Measurements from ENCODE around the gene DNM3. TPM values are rescaled to one million over a fixed set of nuclear protein-coding genes. Genes with fewer than 3 reads are reported as not detected.

The DNM3 gene
- total and polyA plus RNA-seq, 2 of the 8 experiments (the other 6 are each of a cell fraction or from before 2014, with no cell fraction given): 2.0 to 8.5 TPM

- FAIRE-seq (no peak), DNase-seq (ENCODE audit: low read depth in 1 of 2, low spot score in 2 of 2) (no peak)
- Histone ChIP-seq H3K23ac (ENCODE audit: insufficient read length) (no peak overlapping the region), H4K20me1 (replicated peaks in 1 of 2; ENCODE audit: control insufficient read depth in 1 of 2, insufficient read depth in 2 of 2, low read length in 2 of 2) (no peaks in the 10 kb centered on the region), H3K4ac (replicated peaks; ENCODE audit: insufficient read length, low read depth, low read length) (no peak overlapping the region), H4K5ac (ENCODE audit: insufficient read length, low read depth, low read length) (no peak overlapping the region), H3K79me2 (ENCODE audit: control insufficient read depth in 1 of 2, insufficient read depth in 2 of 2, low read length in 2 of 2) (no peaks in the 10 kb centered on the region), H4K8ac (ENCODE audit: extremely low read depth, insufficient read depth, low read length) (no peak overlapping the region), H3K23me2 (ENCODE audit: low read depth, low read length) (no peaks in the 10 kb centered on the region), H3K79me1 (ENCODE audit: low read depth, low read length) (no peaks in the 10 kb centered on the region), H3K4me3 (ENCODE audit: extremely low read depth in 1 of 4, insufficient read depth in 2 of 4, low read depth in 3 of 4, low read length in 4 of 4) (no peak overlapping the region), H3K9ac (replicated peaks in 1 of 4; ENCODE audit: extremely low read depth in 1 of 4, low read depth in 3 of 4, low read length in 3 of 4) (no peak overlapping the region), H2BK20ac (ENCODE audit: low read length) (no peak overlapping the region), H3K4me1 (replicated peaks in 1 of 4; ENCODE audit: control insufficient read depth in 3 of 4, insufficient read depth in 4 of 4, low read length in 3 of 4) (peaks cover 0 to 2% (median under 1%) of the 10 kb centered on the region in 4 experiments; a peak in 2 of 7 replicates), H2BK12ac (ENCODE audit: low read depth, low read length) (no peak overlapping the region), H3K27ac (ENCODE audit: low read depth, low read length) (no peak overlapping the region), H2BK15ac (ENCODE audit: low read length) (no peak overlapping the region), H3K27me3 (replicated peaks in 1 of 4; ENCODE audit: control insufficient read depth in 3 of 4, extremely low read depth in 1 of 4, insufficient read depth in 3 of 4, low read length in 3 of 4) (no peaks in the 10 kb centered on the region), H3K9me3 (ENCODE audit: insufficient read depth in 2 of 2, low read depth in 1 of 2, low read length in 1 of 2) (no peaks in the 10 kb centered on the region), H3K18ac (ENCODE audit: extremely low read depth, low read length) (no peak overlapping the region), H3K4me2 (ENCODE audit: insufficient read depth in 1 of 2, low read depth in 2 of 2, low read length in 2 of 2) (no peak overlapping the region), H3K36me3 (ENCODE audit: control insufficient read depth in 2 of 4, insufficient read depth in 4 of 4, low read length in 3 of 4) (no peaks in the 10 kb centered on the region), H2AK5ac (ENCODE audit: low read depth, low read length) (no peak overlapping the region), H4K91ac (replicated peaks; ENCODE audit: insufficient read length, low read length) (no peak overlapping the region), H2AFZ (ENCODE audit: low read length) (no peak overlapping the region), H3K14ac (ENCODE audit: insufficient read length) (no peak overlapping the region), H3K56ac (replicated peaks; ENCODE audit: insufficient read length, low read depth, low read length) (no peak overlapping the region), H2BK120ac (replicated peaks; ENCODE audit: low read depth, low read length) (no peak overlapping the region), H2BK5ac (ENCODE audit: low read depth, low read length) (no peak overlapping the region)
- ChIA-PET CTCF (ENCODE audit: partially characterized antibody) (interaction anchor here (0.6 to 2.6 kb wide), 3 partner anchors 18 to 72 kb away, joined by 3 to 9 read pairs (median 3); no protein-coding TSS in a partner anchor), POLR2A (ENCODE audit: partially characterized antibody) (no interaction called here)
- 93% methylated on average over 5 of the region's 5 CpGs; no CpG with 5 or more reads in 1 of the 2 experiments for WGBS, 2 experiments (ENCODE audit: extremely low coverage in 1 of 2, insufficient coverage in 1 of 2, insufficient read length in 1 of 2, insufficient replicate concordance in 2 of 2, low coverage in 1 of 2, low lambda C conversion rate in 2 of 2, missing lambda C conversion rate in 1 of 2)
Observed at GRCh38 chr1:171873664-171874063, 32.4 kb downstream of the DNM3 start.

All from H1 (cell line).